C4-2B (cell line): ENCODE data around the gene RBMS1.

Experiments used
- H3K27ac ChIP-seq: fragments of 450-650 bp; 2 replicates; pipeline ENCODE4 v1.5.1; 2017
- CTCF ChIP-seq: fragments of 450-650 bp; conservative IDR thresholded peaks from 2 replicates; pipeline ENCODE4 v1.5.1; 2017; ENCODE audit warnings: mild to moderate bottlenecking
- ZFX ChIP-seq: fragments of 450-650 bp; IDR thresholded peaks from 2 replicates; pipeline ENCODE4 v1.6.1; 2017

The RBMS1 gene

GRCh38 chr2:160281213-160281612 lies 212.4 kb downstream of the RBMS1 start:
- H3K27ac ChIP-seq = no peak overlapping the region
- TF ChIP-seq ZFX = no peak
- TF ChIP-seq CTCF = no peak

- TF ChIP-seq ZFX (no peak), CTCF (no peak)
- H3K27ac ChIP-seq = no peak overlapping the region
These were observed 213.7 kb downstream of the RBMS1 start for GRCh38 chr2:160279813-160280465.

GRCh38 chr2:160278879-160279177 lies 214.8 kb downstream of the RBMS1 start:
- no peak for TF ChIP-seq ZFX
- peak; percentile 54 for TF ChIP-seq CTCF
- H3K27ac ChIP-seq = no peak overlapping the region

GRCh38 chr2:160278101-160278878 lies 215.3 kb downstream of the RBMS1 start:
- no peak for TF ChIP-seq CTCF
- TF ChIP-seq ZFX = no peak
- H3K27ac ChIP-seq = no peak overlapping the region

GRCh38 chr2:160277151-160277550 lies 216.5 kb downstream of the RBMS1 start:
- no peak overlapping the region for H3K27ac ChIP-seq
- TF ChIP-seq CTCF = no peak
- TF ChIP-seq ZFX = no peak

- H3K27ac ChIP-seq = no peak overlapping the region
- no peak for TF ChIP-seq CTCF
These were observed 218.0 kb downstream of the RBMS1 start for GRCh38 chr2:160275656-160276055.

GRCh38 chr2:160271171-160272086 lies 222.2 kb downstream of the RBMS1 start:
- H3K27ac ChIP-seq = no peak overlapping the region

More at GRCh38 chr2:160271171-160272086, 222.2 kb downstream of the RBMS1 start:
- TF ChIP-seq CTCF = no peak
- TF ChIP-seq ZFX = no peak
